IPS DF 19.7 (cell line): ENCODE measurements around the gene UNC13A.
A peak's percentile ranks its signal among the peaks of the same experiment; 100 is the strongest.
"Not testable (repeated sequence)": the region's sequence is repeated elsewhere in the genome, so short reads cannot be mapped to it uniquely, and the experiment has no call there.

Source experiments
- DNase-seq: peaks from one replicate; pipeline ENCODE4 v3.0.0-alpha.2; 2013; ENCODE audit warnings: low read depth, low spot score

Gene UNC13A

GRCh38 chr19:17570291-17570690, 117.9 kb downstream of the UNC13A start:
- not testable (repeated sequence) for DNase-seq

DNA sequence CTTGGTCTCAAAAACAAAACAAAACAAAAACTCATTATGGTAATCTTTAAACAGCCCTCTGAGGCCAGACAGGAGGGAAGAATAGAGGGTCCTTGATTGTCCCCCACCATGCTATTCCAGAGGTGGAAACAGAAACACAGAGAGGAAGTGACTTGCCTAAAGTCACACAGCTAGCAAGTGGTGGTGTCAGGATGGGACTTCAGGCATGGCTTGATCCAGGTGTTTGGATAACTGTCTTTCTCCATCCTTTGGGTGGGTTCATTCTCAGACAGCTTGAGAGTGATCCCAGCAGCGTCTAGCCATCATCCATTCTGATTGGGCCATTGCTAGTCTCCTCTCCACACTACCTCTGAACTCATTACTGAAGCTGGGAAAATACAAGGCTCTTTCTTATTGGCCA, 120.2 kb downstream of the UNC13A start:
- no peak for DNase-seq

DNA sequence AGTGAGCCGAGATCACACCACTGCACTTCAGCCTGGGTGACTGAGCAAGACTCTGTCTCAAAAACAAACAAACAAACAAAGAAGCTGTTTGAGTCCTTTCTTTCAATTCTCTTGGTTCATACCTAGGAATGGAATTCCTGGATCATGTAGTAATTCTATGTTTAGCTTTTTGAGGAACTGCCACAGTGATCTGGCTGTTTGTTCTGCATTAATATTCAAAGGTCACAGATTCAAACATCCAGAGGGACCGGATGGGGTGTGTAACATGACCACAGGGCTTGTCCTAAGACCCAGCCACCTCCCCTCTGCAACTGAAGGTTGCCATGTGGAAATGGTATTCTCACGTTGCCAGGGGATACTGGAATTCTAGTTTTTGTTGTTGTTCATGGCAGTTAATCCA, 122.5 kb downstream of the UNC13A start:
- no peak for DNase-seq

DNA sequence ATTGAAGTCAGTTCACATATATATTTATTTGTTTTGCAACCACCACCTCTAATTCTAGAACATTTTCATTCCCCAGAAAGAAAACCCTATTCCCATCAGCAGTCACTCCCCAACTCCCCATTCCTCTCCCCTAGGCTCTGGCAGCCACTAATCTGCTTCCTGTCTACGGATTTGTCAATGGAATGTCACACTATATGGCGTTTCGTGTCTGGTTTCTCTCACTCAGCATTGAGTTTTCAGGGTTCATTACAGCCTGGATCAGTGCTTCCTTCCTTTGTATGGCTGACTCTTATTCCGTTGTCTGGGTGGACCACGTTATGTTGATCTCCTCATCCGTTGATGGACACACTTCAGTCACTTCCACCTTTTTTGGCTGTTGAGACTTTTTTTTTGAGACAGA, 123.4 kb downstream of the UNC13A start:
- no peak for DNase-seq

GRCh38 chr19:17562561-17562960, 125.6 kb downstream of the UNC13A start:
- DNase-seq, result no peak

DNA sequence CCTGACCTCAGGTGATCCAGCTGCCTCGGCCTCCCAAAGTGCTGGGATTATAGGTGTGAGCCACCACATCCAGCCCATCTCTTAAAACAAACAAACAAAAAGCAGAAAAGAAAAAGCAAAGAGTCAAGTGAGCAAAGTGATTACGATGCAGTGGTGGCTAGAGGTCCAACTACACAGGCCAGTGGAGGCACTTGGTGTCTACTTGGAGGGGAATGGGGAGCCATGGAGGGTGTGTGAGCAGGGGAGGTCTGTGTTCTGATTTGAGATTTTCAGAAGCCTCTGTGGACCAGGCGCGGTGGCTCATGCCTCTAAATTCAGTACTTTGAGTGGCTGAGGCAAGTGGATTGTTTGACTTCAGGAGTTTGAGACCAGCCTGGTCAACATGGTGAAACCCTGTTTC, 126.1 kb downstream of the UNC13A start:
- DNase-seq, result no peak

GRCh38 chr19:17560205-17560595, 128.0 kb downstream of the UNC13A start:
- DNase-seq, result no peak

DNA sequence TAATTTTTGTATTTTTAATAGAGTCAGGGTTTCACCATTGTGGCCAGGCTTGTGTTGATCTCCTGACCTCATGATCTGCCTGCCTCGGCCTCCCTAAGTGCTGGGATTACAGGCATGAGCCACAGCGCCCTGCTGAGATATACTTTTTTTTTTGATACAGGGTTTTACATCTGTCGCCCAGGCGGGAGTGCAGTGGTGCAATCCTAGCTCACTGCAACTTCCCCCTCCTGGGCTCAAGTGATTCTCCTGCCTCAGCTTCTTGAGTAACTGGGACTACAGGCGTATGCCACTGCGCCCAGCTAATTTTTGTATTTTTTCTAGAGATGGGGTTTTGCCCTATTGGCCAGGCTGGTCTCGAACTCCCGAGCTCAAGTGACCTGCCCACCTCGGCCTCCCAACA, 130.7 kb downstream of the UNC13A start:
- no peak for DNase-seq

GRCh38 chr19:17556995-17557394, 131.2 kb downstream of the UNC13A start:
- DNase-seq, result no peak

DNA sequence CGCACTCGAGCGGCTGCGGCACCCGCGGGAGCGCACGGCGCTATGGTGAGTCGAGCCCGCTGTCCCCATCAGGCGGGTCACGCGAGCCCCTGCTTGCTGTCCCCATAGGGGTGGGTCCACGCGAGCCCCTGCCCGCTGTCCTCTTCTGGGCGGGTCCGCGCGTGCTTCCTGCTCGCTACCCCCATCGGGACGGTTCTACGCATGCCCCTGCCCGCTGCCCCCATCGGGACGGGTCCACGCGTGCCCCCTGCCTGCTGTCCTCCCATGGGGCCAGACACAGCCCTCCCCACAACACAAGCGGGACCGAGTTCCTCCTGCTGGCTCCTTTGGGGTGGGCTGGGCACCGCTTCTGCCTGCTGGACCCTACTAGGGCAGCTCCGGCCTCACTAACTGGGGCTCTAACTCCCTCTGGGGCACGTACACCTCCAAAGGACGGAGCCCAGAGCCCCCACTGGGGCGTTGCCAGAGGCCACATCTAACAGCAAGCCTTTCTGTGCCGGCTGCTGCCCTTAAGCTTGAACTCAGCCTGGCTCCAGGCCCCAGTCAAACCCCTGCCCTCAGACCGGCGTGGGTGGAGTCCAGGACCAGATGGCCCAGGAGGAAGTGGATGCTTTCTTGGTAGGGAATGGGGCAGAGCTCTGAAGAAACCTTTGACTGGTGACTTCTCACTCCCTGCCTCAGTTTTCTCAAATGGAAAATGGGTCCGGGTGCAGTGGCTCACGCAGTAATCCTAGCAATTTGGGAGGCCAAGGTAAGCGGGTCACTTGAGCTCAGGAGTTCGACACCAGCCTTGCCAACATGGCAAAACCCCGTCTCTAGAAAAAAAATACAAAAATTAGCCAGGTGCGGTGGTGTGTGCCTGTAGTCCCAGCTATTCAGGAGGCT, 132.0 kb downstream of the UNC13A start:
- DNase-seq, result no peak

GRCh38 chr19:17555480-17555928, 132.7 kb downstream of the UNC13A start, which contains the start of gene COLGALT1:
COLGALT1 (plus strand) TSS chr19:17555649; CDS start chr19:17555714, 65 bp downstream.
- peak; percentile 74 for DNase-seq

DNA sequence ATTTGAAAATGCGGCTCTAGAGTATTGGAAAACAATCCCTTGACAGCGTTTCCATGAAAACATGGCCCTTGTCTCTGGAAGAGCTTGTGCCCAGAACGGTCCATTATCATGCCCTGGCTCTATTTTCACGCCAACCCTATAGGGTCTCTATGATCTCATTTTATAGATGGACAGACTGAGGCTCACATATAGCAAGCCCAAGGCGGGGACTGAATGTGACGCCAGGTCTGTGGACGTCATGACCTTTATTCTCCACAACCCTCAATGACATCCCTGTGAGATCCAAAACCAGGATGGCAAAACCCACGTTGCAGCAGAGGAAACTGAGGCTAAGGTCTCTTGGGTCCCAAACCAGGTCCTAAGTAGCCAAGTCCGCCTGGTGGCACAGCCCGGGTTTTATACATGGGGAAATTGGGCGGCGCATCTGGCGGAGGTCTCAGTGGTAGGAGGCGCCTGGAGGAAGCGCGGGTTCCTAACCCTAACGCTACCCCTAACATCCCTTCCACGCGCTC, 133.1 kb downstream of the UNC13A start:
- DNase-seq, result no peak

- DNase-seq, result no peak
Observed at GRCh38 chr19:17553256-17553655, 134.9 kb downstream of the UNC13A start.

- DNase-seq, result not testable (repeated sequence)
Observed at GRCh38 chr19:17552735-17553134, 135.4 kb downstream of the UNC13A start.
